Right atrium auricular region (tissue), 2 donors: ENCODE results near the gene GPR101. TPM values are rescaled to one million over a fixed set of nuclear protein-coding genes. Genes with fewer than 3 reads are reported as not detected.

Experiments used
- DNase-seq: peaks from one replicate; pipeline ENCODE4 v3.0.0-alpha.2; 2019; ENCODE audit warnings: low spot score
- H3K27ac ChIP-seq, 2 donors: fragments of 200-600 bp; sonication (generic); 1 replicate in 1 of 2; 2 replicates in 1 of 2; pipeline ENCODE4 v1.5.1; 2016 to 2019
- H3K27me3 ChIP-seq, 2 donors: fragments of 200-600 bp; sonication (generic); one replicate each; pipeline versions ENCODE4 v1.5.1 to v1.6.0; 2017 to 2019
- H3K36me3 ChIP-seq: fragments of 200-600 bp; sonication (generic); one replicate; pipeline ENCODE4 v1.5.1; 2016
- H3K4me1 ChIP-seq, 2 donors: fragments of 200-600 bp; sonication (generic); one replicate each; pipeline versions ENCODE4 v1.5.1 to v1.6.0; 2017 to 2019
- H3K4me3 ChIP-seq, 2 donors: fragments of 200-600 bp; sonication (generic); 1 replicate in 1 of 2; 2 replicates in 1 of 2; pipeline ENCODE4 v1.5.1; 2017 to 2019; ENCODE audit warnings: mild to moderate bottlenecking in 1 of 2, moderate library complexity in 1 of 2
- H3K9me3 ChIP-seq, 2 donors: fragments of 200-600 bp; sonication (generic); one replicate each; pipeline ENCODE4 v1.5.1; 2019
- CTCF ChIP-seq, 2 donors: fragments of 200-600 bp; sonication (generic); IDR thresholded peaks; one replicate each; pipeline ENCODE4 v1.5.1; 2019; ENCODE audit warnings: antibody characterized with exemption in 2 of 2
- total RNA-seq, 2 donors: library from RNA; depleted of rRNA; stranded (reverse); fragments of >200 nt; gene quantifications; one replicate each; pipeline ENCODE4 v1.1.0, GENCODE V29; 2016

The GPR101 gene
- total RNA-seq, 2 donors from 2014 or later = not detected

GRCh38 chrX:137043736-137044135, 9.9 kb upstream of the GPR101 start:
- Histone ChIP-seq H3K4me3 (no peak overlapping the region), H3K4me1 (no peaks in the 10 kb centered on the region), H3K36me3 (no peaks in the 10 kb centered on the region), H3K27ac (no peak overlapping the region), H3K9me3 (no peaks in the 10 kb centered on the region), H3K27me3 (no peaks in the 10 kb centered on the region)
- no peak for DNase-seq
- no peak for TF ChIP-seq CTCF (IDR thresholded peaks at IDR 0.05)

GRCh38 chrX:137041329-137041728, 7.5 kb upstream of the GPR101 start:
- no peaks in the 10 kb centered on the region for H3K27me3 ChIP-seq
- no peak overlapping the region for H3K4me3 ChIP-seq
- H3K9me3 ChIP-seq = no peaks in the 10 kb centered on the region
- H3K4me1 ChIP-seq = no peaks in the 10 kb centered on the region
- H3K36me3 ChIP-seq = no peaks in the 10 kb centered on the region
- TF ChIP-seq CTCF (IDR thresholded peaks at IDR 0.05) = no peak
- H3K27ac ChIP-seq = no peak overlapping the region
- no peak for DNase-seq

- no peaks in the 10 kb centered on the region for H3K36me3 ChIP-seq
- no peaks in the 10 kb centered on the region for H3K9me3 ChIP-seq
- no peak for DNase-seq
- H3K4me3 ChIP-seq = no peak overlapping the region
- no peaks in the 10 kb centered on the region for H3K4me1 ChIP-seq
- no peaks in the 10 kb centered on the region for H3K27me3 ChIP-seq
- no peak for TF ChIP-seq CTCF (IDR thresholded peaks at IDR 0.05)
- no peak overlapping the region for H3K27ac ChIP-seq
These were observed 6.5 kb upstream of the GPR101 start for GRCh38 chrX:137040113-137040794.

- TF ChIP-seq CTCF (IDR thresholded peaks at IDR 0.05) = no peak
- peaks cover 0 to 5% of the 10 kb centered on the region in 2 donors for H3K27me3 ChIP-seq
- H3K36me3 ChIP-seq = no peaks in the 10 kb centered on the region
- H3K4me1 ChIP-seq = peaks cover 0 to 7% of the 10 kb centered on the region in 2 donors
- no peak for DNase-seq
- H3K27ac ChIP-seq = no peak overlapping the region
- H3K9me3 ChIP-seq = no peaks in the 10 kb centered on the region
- no peak overlapping the region for H3K4me3 ChIP-seq
These were observed 695 bp upstream of the GPR101 start for GRCh38 chrX:137034508-137034872.

GRCh38 chrX:137032841-137033773, 688 bp downstream of the GPR101 start:
- no peaks in the 10 kb centered on the region for H3K9me3 ChIP-seq
- no peaks in the 10 kb centered on the region for H3K36me3 ChIP-seq
- H3K4me3 ChIP-seq = peak overlapping the region in 1 of 2 donors; percentile 1
- H3K27me3 ChIP-seq = peaks cover 0 to 5% of the 10 kb centered on the region in 2 donors
- DNase-seq = no peak
- H3K27ac ChIP-seq = no peak overlapping the region
- TF ChIP-seq CTCF (IDR thresholded peaks at IDR 0.05) = no peak
- H3K4me1 ChIP-seq = peaks cover 0 to 7% of the 10 kb centered on the region in 2 donors
